Esophagus squamous epithelium (tissue), 4 donors: ENCODE measurements around the gene PIGR.

ENCODE experiments used
- CTCF ChIP-seq, 6 experiments: fragments of 450-650 bp in 4 of 6; fragments of 200-600 bp in 2 of 6; sonication (generic) in 2 of 6; IDR thresholded peaks; one replicate each; pipeline ENCODE4 v1.5.1; 2016 to 2019; ENCODE audit warnings: antibody characterized with exemption in 6 of 6, mild to moderate bottlenecking in 4 of 6, moderate library complexity in 4 of 6
- POLR2A ChIP-seq, 4 donors: fragments of 450-650 bp; IDR thresholded peaks; one replicate each; pipeline ENCODE4 v1.6.1; 2017; ENCODE audit warnings: antibody characterized with exemption in 4 of 4, mild to moderate bottlenecking in 4 of 4, moderate library complexity in 3 of 4

GRCh38 chr1:206899717-206900116 is 46.5 kb downstream of the PIGR start:
- TF ChIP-seq CTCF (IDR thresholded peaks at IDR 0.05), result no peak
- no peak for TF ChIP-seq POLR2A (IDR thresholded peaks at IDR 0.05)
